Kidney epithelial cell (primary cell): ENCODE data around the gene NFATC2. TPM values are rescaled to one million over a fixed set of nuclear protein-coding genes. Genes with fewer than 3 reads are reported as not detected.
"Not testable (repeated sequence)": the region's sequence is repeated elsewhere in the genome, so short reads cannot be mapped to it uniquely, and the experiment has no call there.

ENCODE experiments used
- DNase-seq: peaks from one replicate; pipeline ENCODE4 v3.0.0-alpha.2; 2010; ENCODE audit warnings: low read depth
- H3K27me3 ChIP-seq: 2 replicates; pipeline ENCODE4 v1.6.0; 2011; ENCODE audit warnings: low read length; ENCODE audit not compliant: control insufficient read depth, insufficient read depth
- H3K36me3 ChIP-seq: 2 replicates; pipeline ENCODE4 v1.5.1; 2011; ENCODE audit warnings: low read length; ENCODE audit not compliant: control insufficient read depth, insufficient read depth
- H3K4me3 ChIP-seq: 2 replicates; pipeline ENCODE4 v1.5.1; 2011; ENCODE audit warnings: low read depth, mild to moderate bottlenecking, control low read depth, low read length
- total RNA-seq: library from RNA; depleted of rRNA; stranded (reverse); fragments of >200 nt; gene quantifications from 2 replicates; pipeline ENCODE4 v1.2.3, GENCODE V29; 2015
- TF ChIP-seq, protein P1 (sequence below): IDR thresholded peaks from 2 replicates; pipeline ENCODE4 v1.5.1; 2011; ENCODE audit warnings: mild to moderate bottlenecking, moderate library complexity, low read length, control low read depth, inconsistent platforms; ENCODE audit not compliant: insufficient read depth, poor library complexity, severe bottlenecking

Gene NFATC2
- total RNA-seq, 1 donor from 2014 or later: 2.9 TPM

GRCh38 chr20:51346686-51347485 lies 195.6 kb downstream of the NFATC2 start:
- TF ChIP-seq, protein P1, sequence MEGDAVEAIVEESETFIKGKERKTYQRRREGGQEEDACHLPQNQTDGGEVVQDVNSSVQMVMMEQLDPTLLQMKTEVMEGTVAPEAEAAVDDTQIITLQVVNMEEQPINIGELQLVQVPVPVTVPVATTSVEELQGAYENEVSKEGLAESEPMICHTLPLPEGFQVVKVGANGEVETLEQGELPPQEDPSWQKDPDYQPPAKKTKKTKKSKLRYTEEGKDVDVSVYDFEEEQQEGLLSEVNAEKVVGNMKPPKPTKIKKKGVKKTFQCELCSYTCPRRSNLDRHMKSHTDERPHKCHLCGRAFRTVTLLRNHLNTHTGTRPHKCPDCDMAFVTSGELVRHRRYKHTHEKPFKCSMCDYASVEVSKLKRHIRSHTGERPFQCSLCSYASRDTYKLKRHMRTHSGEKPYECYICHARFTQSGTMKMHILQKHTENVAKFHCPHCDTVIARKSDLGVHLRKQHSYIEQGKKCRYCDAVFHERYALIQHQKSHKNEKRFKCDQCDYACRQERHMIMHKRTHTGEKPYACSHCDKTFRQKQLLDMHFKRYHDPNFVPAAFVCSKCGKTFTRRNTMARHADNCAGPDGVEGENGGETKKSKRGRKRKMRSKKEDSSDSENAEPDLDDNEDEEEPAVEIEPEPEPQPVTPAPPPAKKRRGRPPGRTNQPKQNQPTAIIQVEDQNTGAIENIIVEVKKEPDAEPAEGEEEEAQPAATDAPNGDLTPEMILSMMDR: no peak
- H3K36me3 ChIP-seq: no peaks in the 10 kb centered on the region
- no peaks in the 10 kb centered on the region for H3K27me3 ChIP-seq
- DNase-seq: no peak
- H3K4me3 ChIP-seq: no peak overlapping the region

GRCh38 chr20:51345601-51346101 lies 196.9 kb downstream of the NFATC2 start:
- no peak for DNase-seq
- H3K36me3 ChIP-seq: no peaks in the 10 kb centered on the region
- H3K27me3 ChIP-seq: no peaks in the 10 kb centered on the region
- TF ChIP-seq, protein P1: no peak
- H3K4me3 ChIP-seq: no peak overlapping the region

DNA sequence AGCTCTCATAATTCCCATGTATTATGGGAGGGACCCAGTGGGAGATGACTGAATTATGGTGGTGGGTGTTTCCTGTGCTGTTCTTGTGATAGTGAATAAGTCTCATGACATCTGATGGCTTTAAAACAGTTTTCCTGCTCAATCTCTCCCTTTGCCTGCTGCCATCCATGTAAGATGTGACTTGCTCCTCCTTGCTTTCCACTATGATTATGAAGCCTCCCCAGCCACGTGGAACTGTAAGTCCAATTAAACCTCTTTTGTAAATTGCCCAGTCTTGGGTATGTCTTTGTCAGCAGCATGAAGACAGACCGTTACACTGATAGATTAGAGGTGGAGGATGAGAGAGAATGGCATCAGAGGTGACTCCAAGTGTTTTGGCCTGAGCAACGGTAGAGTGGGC lies 198.7 kb downstream of the NFATC2 start:
- not testable (repeated sequence) for DNase-seq, H3K36me3 ChIP-seq, H3K27me3 ChIP-seq, H3K4me3 ChIP-seq

DNA sequence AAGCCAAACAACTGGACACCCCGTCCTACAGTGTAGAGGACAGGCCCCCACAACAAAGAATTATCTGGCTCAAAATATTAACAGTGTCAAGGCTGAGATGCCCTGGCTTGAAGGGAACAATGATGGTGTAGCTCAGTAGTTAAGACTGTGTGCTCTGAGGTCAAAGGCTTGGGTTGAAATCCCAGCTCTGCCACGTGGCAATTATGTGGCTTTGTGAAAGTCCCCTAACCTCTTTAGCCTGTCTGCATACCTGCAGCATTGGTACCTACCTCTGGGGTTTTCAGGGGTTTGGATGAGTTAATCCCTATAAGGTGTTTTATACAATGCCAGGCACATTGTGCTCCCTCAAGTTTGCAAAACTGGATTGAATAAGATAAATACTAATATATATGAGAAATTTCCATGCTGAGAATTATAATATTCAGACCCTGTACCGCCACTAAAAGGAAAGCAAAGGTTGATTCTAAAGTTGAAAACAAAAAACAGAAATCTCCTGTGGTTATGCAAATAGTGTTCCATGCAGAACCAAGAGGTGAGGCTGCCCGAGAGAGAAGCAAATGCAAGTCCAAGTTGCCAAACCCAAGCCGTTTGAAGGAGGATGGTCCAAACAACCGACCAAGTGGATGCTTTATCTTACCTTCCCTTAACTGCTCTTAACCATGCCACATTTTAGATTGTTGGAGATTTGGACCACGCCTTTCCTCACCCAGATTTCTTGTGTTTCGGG lies 199.8 kb downstream of the NFATC2 start:
- DNase-seq: no peak
- Histone ChIP-seq H3K27me3 (no peaks in the 10 kb centered on the region), H3K4me3 (no peak overlapping the region), H3K36me3 (no peaks in the 10 kb centered on the region)
- TF ChIP-seq, protein P1: no peak

DNA sequence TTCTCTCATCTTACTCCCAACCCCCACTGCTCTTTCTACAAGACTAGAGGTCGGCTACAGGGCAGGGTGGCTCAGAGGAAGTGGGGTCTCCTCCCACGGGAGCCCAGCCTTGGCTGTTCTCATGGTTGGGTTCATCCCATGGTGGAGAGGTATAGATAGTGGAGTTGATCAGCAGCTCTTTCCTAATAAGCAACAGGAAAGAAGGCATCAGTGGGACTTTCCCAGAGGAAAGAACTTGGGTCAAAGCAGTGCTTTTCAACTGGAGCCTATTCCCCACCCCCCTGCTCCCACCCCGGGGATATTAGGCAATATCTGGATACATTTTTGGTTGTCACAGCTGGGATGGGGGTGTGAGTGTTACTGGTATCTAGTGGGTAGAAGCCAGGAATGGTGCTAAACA lies 200.9 kb downstream of the NFATC2 start:
- no peak for DNase-seq
- H3K4me3 ChIP-seq: no peak overlapping the region
- H3K27me3 ChIP-seq: no peaks in the 10 kb centered on the region
- no peaks in the 10 kb centered on the region for H3K36me3 ChIP-seq
- TF ChIP-seq, protein P1: no peak

DNA sequence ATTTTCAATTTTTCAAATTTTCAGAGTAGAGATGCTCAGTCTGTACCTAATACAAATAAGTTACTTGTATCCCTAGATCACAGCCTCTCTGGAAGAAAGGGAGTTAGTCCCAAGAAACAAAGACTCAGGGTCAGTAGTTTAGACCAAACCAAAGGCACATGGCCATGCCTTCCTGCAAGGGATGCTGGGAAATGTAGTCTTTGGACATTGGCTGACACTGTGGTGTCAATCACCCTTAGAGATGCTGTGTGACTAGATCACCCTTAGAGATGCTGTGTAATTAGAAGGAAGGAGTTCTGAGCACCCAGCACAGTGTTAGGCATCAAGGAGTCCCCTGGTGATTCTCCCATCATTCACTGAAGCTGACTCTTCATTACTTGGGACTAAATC lies 202.1 kb downstream of the NFATC2 start:
- no peaks in the 10 kb centered on the region for H3K36me3 ChIP-seq
- TF ChIP-seq, protein P1: no peak
- H3K4me3 ChIP-seq: no peak overlapping the region
- H3K27me3 ChIP-seq: no peaks in the 10 kb centered on the region
- no peak for DNase-seq
